ENCODE measurements around the gene CD7. TPM values are rescaled to one million over a fixed set of nuclear protein-coding genes. Genes with fewer than 3 reads are reported as not detected.

Gene CD7
- polyA plus RNA-seq, 1 donor from 2014 or later: not detected

DNA sequence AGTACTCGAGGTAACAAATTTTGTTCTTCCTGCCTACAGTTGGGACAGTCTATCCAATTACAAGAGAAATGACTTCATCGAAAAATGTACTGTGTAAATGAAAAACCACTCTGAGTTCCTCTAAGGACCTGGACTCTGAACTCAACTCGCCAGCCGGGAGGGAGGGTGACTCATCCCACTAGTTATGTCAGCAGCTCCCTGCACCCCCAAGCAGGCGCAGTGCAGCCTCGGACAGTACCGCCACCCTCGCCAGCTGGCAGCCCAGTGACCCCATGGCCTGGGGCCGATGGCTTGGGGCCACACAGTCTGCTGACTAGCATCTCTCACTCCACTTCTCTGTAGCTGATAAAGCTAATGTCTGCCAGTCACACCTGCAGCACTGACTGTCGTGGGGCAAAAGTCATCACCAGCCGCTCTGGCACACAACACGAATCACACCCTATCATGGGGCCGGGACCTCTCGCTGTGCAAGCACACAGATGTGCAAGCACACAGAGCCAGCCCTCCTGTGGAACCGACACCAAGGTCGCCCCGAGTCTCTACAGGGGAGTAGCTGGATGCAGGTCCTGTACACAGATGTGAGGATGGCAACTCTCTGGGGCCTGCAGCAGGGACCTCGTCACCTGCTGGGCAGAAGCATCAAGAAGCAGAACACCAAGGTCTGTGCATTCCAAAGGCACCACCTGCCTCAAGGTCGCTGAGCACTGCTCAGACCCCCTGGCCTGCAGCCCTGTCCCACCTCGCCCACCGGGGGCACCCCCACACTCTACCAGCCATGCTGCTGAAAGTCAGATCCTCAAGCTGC is 49.6 kb downstream of the CD7 start:
- TF ChIP-seq TAF1 (IDR thresholded peaks at IDR 0.05; ENCODE audit: low read depth) (no peak), SMC3 (conservative IDR thresholded peaks at IDR 0.05; ENCODE audit: poor library complexity) (no peak), POLR2AphosphoS5 (IDR thresholded peaks at IDR 0.05) (no peak), CTCF (IDR thresholded peaks at IDR 0.05; ENCODE audit: poor library complexity, severe bottlenecking) (no peak), EZH2 (IDR thresholded peaks at IDR 0.05; ENCODE audit: borderline replicate concordance, insufficient read depth, low read length, poor library complexity, severe bottlenecking) (no peak), MXI1 (conservative IDR thresholded peaks at IDR 0.05; ENCODE audit: poor library complexity, severe bottlenecking) (no peak), RAD21 (conservative IDR thresholded peaks at IDR 0.05) (no peak), EP300 (conservative IDR thresholded peaks at IDR 0.05; ENCODE audit: poor library complexity, severe bottlenecking) (no peak)
- TF ChIP-seq, protein P1, sequence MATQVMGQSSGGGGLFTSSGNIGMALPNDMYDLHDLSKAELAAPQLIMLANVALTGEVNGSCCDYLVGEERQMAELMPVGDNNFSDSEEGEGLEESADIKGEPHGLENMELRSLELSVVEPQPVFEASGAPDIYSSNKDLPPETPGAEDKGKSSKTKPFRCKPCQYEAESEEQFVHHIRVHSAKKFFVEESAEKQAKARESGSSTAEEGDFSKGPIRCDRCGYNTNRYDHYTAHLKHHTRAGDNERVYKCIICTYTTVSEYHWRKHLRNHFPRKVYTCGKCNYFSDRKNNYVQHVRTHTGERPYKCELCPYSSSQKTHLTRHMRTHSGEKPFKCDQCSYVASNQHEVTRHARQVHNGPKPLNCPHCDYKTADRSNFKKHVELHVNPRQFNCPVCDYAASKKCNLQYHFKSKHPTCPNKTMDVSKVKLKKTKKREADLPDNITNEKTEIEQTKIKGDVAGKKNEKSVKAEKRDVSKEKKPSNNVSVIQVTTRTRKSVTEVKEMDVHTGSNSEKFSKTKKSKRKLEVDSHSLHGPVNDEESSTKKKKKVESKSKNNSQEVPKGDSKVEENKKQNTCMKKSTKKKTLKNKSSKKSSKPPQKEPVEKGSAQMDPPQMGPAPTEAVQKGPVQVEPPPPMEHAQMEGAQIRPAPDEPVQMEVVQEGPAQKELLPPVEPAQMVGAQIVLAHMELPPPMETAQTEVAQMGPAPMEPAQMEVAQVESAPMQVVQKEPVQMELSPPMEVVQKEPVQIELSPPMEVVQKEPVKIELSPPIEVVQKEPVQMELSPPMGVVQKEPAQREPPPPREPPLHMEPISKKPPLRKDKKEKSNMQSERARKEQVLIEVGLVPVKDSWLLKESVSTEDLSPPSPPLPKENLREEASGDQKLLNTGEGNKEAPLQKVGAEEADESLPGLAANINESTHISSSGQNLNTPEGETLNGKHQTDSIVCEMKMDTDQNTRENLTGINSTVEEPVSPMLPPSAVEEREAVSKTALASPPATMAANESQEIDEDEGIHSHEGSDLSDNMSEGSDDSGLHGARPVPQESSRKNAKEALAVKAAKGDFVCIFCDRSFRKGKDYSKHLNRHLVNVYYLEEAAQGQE (IDR thresholded peaks at IDR 0.05; ENCODE audit: borderline replicate concordance): no peak
- H3K79me2 ChIP-seq (replicated peaks; ENCODE audit: insufficient read depth, low read length): peaks cover 75% of the 10 kb centered on the region
- H3K9me2 ChIP-seq (ENCODE audit: insufficient read depth, low read length): no peaks in the 10 kb centered on the region
- peaks cover 50% of the 10 kb centered on the region for H4K20me1 ChIP-seq (ENCODE audit: insufficient read depth)
- peaks cover 9% of the 10 kb centered on the region for H3K36me3 ChIP-seq (ENCODE audit: insufficient read depth, low read length)
- H2AFZ ChIP-seq (ENCODE audit: low read depth, low read length): no peak overlapping the region
- H3K4me2 ChIP-seq (ENCODE audit: low read length): no peak overlapping the region
- H3K27ac ChIP-seq (ENCODE audit: low read length): no peak overlapping the region
- no peak overlapping the region for H3K4me3 ChIP-seq (ENCODE audit: low read length)
- H3K27me3 ChIP-seq (ENCODE audit: insufficient read depth, low read depth, low read length): no peaks in the 10 kb centered on the region
- H3K9me3 ChIP-seq (ENCODE audit: low read length): no peaks in the 10 kb centered on the region
- H3K9ac ChIP-seq (ENCODE audit: low read length): no peak overlapping the region
- H3F3A ChIP-seq (ENCODE audit: insufficient read depth, low read length, poor library complexity, severe bottlenecking): no peaks in the 10 kb centered on the region

GRCh38 chr17:82266142-82266541 is 51.3 kb downstream of the CD7 start:
- Histone ChIP-seq H3K4me2 (ENCODE audit: low read length) (no peak overlapping the region), H3K27ac (ENCODE audit: low read length) (no peak overlapping the region), H3K4me3 (ENCODE audit: low read length) (no peak overlapping the region), H3F3A (ENCODE audit: insufficient read depth, low read length, poor library complexity, severe bottlenecking) (no peaks in the 10 kb centered on the region), H4K20me1 (ENCODE audit: insufficient read depth) (peaks cover 45% of the 10 kb centered on the region), H3K79me2 (replicated peaks; ENCODE audit: insufficient read depth, low read length) (peaks cover 64% of the 10 kb centered on the region), H3K27me3 (ENCODE audit: insufficient read depth, low read depth, low read length) (no peaks in the 10 kb centered on the region), H3K36me3 (ENCODE audit: insufficient read depth, low read length) (peaks cover 9% of the 10 kb centered on the region), H2AFZ (ENCODE audit: low read depth, low read length) (no peak overlapping the region), H3K9ac (ENCODE audit: low read length) (no peak overlapping the region), H3K9me2 (ENCODE audit: insufficient read depth, low read length) (no peaks in the 10 kb centered on the region), H3K9me3 (ENCODE audit: low read length) (no peaks in the 10 kb centered on the region)
- TF ChIP-seq, protein P1 (IDR thresholded peaks at IDR 0.05; ENCODE audit: borderline replicate concordance): no peak
- TF ChIP-seq SMC3 (conservative IDR thresholded peaks at IDR 0.05; ENCODE audit: poor library complexity) (no peak), TAF1 (IDR thresholded peaks at IDR 0.05; ENCODE audit: low read depth) (no peak), MXI1 (conservative IDR thresholded peaks at IDR 0.05; ENCODE audit: poor library complexity, severe bottlenecking) (no peak), EP300 (conservative IDR thresholded peaks at IDR 0.05; ENCODE audit: poor library complexity, severe bottlenecking) (no peak), CTCF (IDR thresholded peaks at IDR 0.05; ENCODE audit: poor library complexity, severe bottlenecking) (no peak), RAD21 (conservative IDR thresholded peaks at IDR 0.05) (no peak), POLR2AphosphoS5 (IDR thresholded peaks at IDR 0.05) (no peak), EZH2 (IDR thresholded peaks at IDR 0.05; ENCODE audit: borderline replicate concordance, insufficient read depth, low read length, poor library complexity, severe bottlenecking) (no peak)
